Spleen (tissue), 11 donors: Measurements from ENCODE around the gene MSI2. TPM values are rescaled to one million over a fixed set of nuclear protein-coding genes. Genes with fewer than 3 reads are reported as not detected.

ENCODE experiments used
- DNase-seq: peaks from one replicate; pipeline ENCODE4 v3.0.0-alpha.2; 2020
- H3K27ac ChIP-seq, 8 donors: fragments of 200-600 bp; sonication (generic) in 7 of 8; 1 replicate in 4 of 8; 2 replicates in 4 of 8; pipeline versions ENCODE4 v1.5.0 to v1.8.0; 2016 to 2021; ENCODE audit warnings: inconsistent platforms in 4 of 8, mild to moderate bottlenecking in 4 of 8, moderate library complexity in 1 of 8
- H3K27me3 ChIP-seq, 7 donors: fragments of 200-600 bp; sonication (generic) in 6 of 7; replicated peaks in 1 of 7; 1 replicate in 4 of 7; 2 replicates in 3 of 7; pipeline versions ENCODE4 v1.5.0 to v1.8.0; 2016 to 2021; ENCODE audit warnings: inconsistent platforms in 3 of 7, mild to moderate bottlenecking in 1 of 7
- H3K36me3 ChIP-seq, 6 donors: fragments of 200-600 bp; sonication (generic) in 5 of 6; 1 replicate in 4 of 6; 2 replicates in 2 of 6; pipeline versions ENCODE4 v1.5.0 to v1.8.0; 2016 to 2021; ENCODE audit warnings: inconsistent platforms in 2 of 6
- H3K4me1 ChIP-seq, 6 donors: fragments of 200-600 bp; sonication (generic) in 5 of 6; 1 replicate in 3 of 6; 2 replicates in 3 of 6; pipeline versions ENCODE4 v1.5.0 to v1.8.0; 2016 to 2021; ENCODE audit warnings: inconsistent platforms in 3 of 6
- H3K4me3 ChIP-seq, 8 donors: fragments of 200-600 bp; sonication (generic) in 7 of 8; 1 replicate in 4 of 8; 2 replicates in 4 of 8; pipeline versions ENCODE4 v1.5.0 to v1.8.0; 2016 to 2021; ENCODE audit warnings: inconsistent platforms in 4 of 8, mild to moderate bottlenecking in 4 of 8, moderate library complexity in 2 of 8
- H3K9me3 ChIP-seq, 8 donors: fragments of 200-600 bp; sonication (generic) in 7 of 8; 1 replicate in 4 of 8; 2 replicates in 4 of 8; pipeline versions ENCODE4 v1.5.0 to v1.8.0; 2016 to 2021; ENCODE audit warnings: inconsistent platforms in 4 of 8
- POLR2A ChIP-seq, 3 donors: fragments of 450-650 bp; IDR thresholded peaks; one replicate each; pipeline ENCODE4 v1.5.1; 2017; ENCODE audit warnings: antibody characterized with exemption in 3 of 3, mild to moderate bottlenecking in 1 of 3
- POLR2AphosphoS5 ChIP-seq, 3 donors: sonication (generic); formaldehyde crosslinking; IDR thresholded peaks; one replicate each; pipeline ENCODE4 v1.5.1; 2017; ENCODE audit warnings: antibody characterized with exemption in 3 of 3
- WGBS, 5 donors: extraction: QIAGEN DNeasy Blood & Tissue Kit in 3 of 5; methylation state at CpG; one replicate each; pipeline versions ENCODE4 v1.1.5 to v1.1.7; 2013 to 2018; 5-methylcytosine and 5-hydroxymethylcytosine counted together
- intact Hi-C: fragments of 100-400 bp; cut with DNase I; formaldehyde crosslinking; loops from one replicate; pipeline ENCODE4 v1.15.0; 2023; ENCODE audit warnings: low total_unique reads
- polyA plus RNA-seq, 3 donors: library from polyadenylated mRNA; stranded (reverse); fragments of 200-250 nt; gene quantifications; one replicate each; pipeline ENCODE4 v1.2.1, GENCODE V29; 2013
- total RNA-seq, 7 donors: library from RNA; depleted of rRNA in 3 of 7; stranded (reverse); fragments of >200 nt in 3 of 7; fragmentation: NEBNext Ultra II Directional in 4 of 7; extraction: Animal tissue kit (Norgen Biotek cat#: 25700) in 4 of 7; gene quantifications; one replicate each; pipeline versions ENCODE4 v1.1.0 to v1.2.1, GENCODE V29; 2016 to 2021
- TF ChIP-seq, protein P1 (sequence below), 11 experiments: fragments of 200-600 bp in 7 of 11; fragments of 450-650 bp in 4 of 11; sonication (generic) in 4 of 11; IDR thresholded peaks in 8 of 11; conservative IDR thresholded peaks in 3 of 11; 1 replicate in 7 of 11; 2 replicates in 4 of 11; pipeline versions ENCODE4 v1.4.0 to v1.8.0; 2016 to 2021; ENCODE audit warnings: antibody characterized with exemption in 11 of 11, inconsistent platforms in 4 of 11, mild to moderate bottlenecking in 1 of 11
- donor health status: healthy with polysubstance abuse.
- donor health status: DM: no; HTN: no; CAD: no; lungs with moderate emphysema.
- donor health status: DM: no; HTN: no; CAD: no.
- donor health status: Bipolar disorder and iron deficiency.
- donor health status: healthy.
- donor health status: DM: no; HTN: no; CAD: no.
- donor health status: DM: yes; HTN: yes; CAD: no.

The MSI2 gene
- total and polyA plus RNA-seq, 10 donors: 9.8 to 131 (median 64.7) TPM

- Histone ChIP-seq H3K4me1 (peaks cover 4 to 37% (median 17%) of the 10 kb centered on the region in 6 donors), H3K27ac (no peak overlapping the region), H3K27me3 (no peaks in the 10 kb centered on the region), H3K36me3 (peaks cover 0 to 15% (median 12%) of the 10 kb centered on the region in 6 donors), H3K4me3 (no peak overlapping the region), H3K9me3 (no peaks in the 10 kb centered on the region)
- WGBS, 5 donors: 86 to 94% (median 88%) methylated on average over 8 of the region's 8 CpGs
- intact Hi-C loops: loop anchor here (5.0 kb wide), 2 partner anchors 74 to 429 kb away; no protein-coding TSS in a partner anchor
- peak; percentile 45 for DNase-seq
- TF ChIP-seq, protein P1, sequence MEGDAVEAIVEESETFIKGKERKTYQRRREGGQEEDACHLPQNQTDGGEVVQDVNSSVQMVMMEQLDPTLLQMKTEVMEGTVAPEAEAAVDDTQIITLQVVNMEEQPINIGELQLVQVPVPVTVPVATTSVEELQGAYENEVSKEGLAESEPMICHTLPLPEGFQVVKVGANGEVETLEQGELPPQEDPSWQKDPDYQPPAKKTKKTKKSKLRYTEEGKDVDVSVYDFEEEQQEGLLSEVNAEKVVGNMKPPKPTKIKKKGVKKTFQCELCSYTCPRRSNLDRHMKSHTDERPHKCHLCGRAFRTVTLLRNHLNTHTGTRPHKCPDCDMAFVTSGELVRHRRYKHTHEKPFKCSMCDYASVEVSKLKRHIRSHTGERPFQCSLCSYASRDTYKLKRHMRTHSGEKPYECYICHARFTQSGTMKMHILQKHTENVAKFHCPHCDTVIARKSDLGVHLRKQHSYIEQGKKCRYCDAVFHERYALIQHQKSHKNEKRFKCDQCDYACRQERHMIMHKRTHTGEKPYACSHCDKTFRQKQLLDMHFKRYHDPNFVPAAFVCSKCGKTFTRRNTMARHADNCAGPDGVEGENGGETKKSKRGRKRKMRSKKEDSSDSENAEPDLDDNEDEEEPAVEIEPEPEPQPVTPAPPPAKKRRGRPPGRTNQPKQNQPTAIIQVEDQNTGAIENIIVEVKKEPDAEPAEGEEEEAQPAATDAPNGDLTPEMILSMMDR (IDR thresholded peaks at IDR 0.05 in 8 of 11, conservative IDR thresholded peaks at IDR 0.05 in 3 of 11): no peak
- no peak for TF ChIP-seq POLR2A (IDR thresholded peaks at IDR 0.05)
- TF ChIP-seq POLR2AphosphoS5 (IDR thresholded peaks at IDR 0.05): no peak
Measured at GRCh38 chr17:57670769-57671569, 414.6 kb downstream of the MSI2 start.

GRCh38 chr17:57671667-57672632, 415.6 kb downstream of the MSI2 start:
- intact Hi-C loops: loop anchor here (5.0 kb wide), 2 partner anchors 75 to 430 kb away; no protein-coding TSS in a partner anchor
- H3K36me3 ChIP-seq: peaks cover 0 to 25% (median 12%) of the 10 kb centered on the region in 6 donors
- no peaks in the 10 kb centered on the region for H3K9me3 ChIP-seq
- no peaks in the 10 kb centered on the region for H3K27me3 ChIP-seq
- H3K4me1 ChIP-seq: peaks cover 4 to 27% (median 13%) of the 10 kb centered on the region in 6 donors
- WGBS, 5 donors: 38 to 59% (median 45%) methylated on average over 14 to 21 of the region's 21 CpGs
- no peak overlapping the region for H3K4me3 ChIP-seq
- TF ChIP-seq, protein P1 (IDR thresholded peaks at IDR 0.05 in 8 of 11, conservative IDR thresholded peaks at IDR 0.05 in 3 of 11): peak; percentile 80 to 94 (median 90)
- TF ChIP-seq POLR2AphosphoS5 (IDR thresholded peaks at IDR 0.05): peak in 2 of 3 donors; percentile 33 to 48
- no peak for TF ChIP-seq POLR2A (IDR thresholded peaks at IDR 0.05)
- peak overlapping the region in 1 of 8 donors; percentile 9 for H3K27ac ChIP-seq
- peak; percentile 91 for DNase-seq

GRCh38 chr17:57672971-57673370, 416.6 kb downstream of the MSI2 start:
- Histone ChIP-seq H3K36me3 (peaks cover 0 to 31% (median 12%) of the 10 kb centered on the region in 6 donors), H3K4me1 (peaks cover 4 to 19% (median 12%) of the 10 kb centered on the region in 6 donors), H3K4me3 (no peak overlapping the region), H3K9me3 (no peaks in the 10 kb centered on the region), H3K27me3 (no peaks in the 10 kb centered on the region), H3K27ac (no peak overlapping the region)
- DNase-seq: peak; percentile 33
- intact Hi-C loops: loop anchor here (5.0 kb wide), 2 partner anchors 76 to 431 kb away; no protein-coding TSS in a partner anchor
- no peak for TF ChIP-seq POLR2A (IDR thresholded peaks at IDR 0.05)
- no peak for TF ChIP-seq POLR2AphosphoS5 (IDR thresholded peaks at IDR 0.05)
- TF ChIP-seq, protein P1 (IDR thresholded peaks at IDR 0.05 in 8 of 11, conservative IDR thresholded peaks at IDR 0.05 in 3 of 11): no peak
- WGBS, 5 donors: 83 to 92% (median 90%) methylated on average over 4 of the region's 4 CpGs
